ENCODE data around the gene PGLYRP1. TPM values are rescaled to one million over a fixed set of nuclear protein-coding genes. Genes with fewer than 3 reads are reported as not detected.

The PGLYRP1 gene
- polyA plus RNA-seq, 1 experiment: not detected

GRCh38 chr19:45975306-45976070 lies 47.4 kb downstream of the PGLYRP1 start:
- TF ChIP-seq CTCF (IDR thresholded peaks at IDR 0.05; ENCODE audit: low read depth, low read length): no peak
- Histone ChIP-seq H3K27me3 (ENCODE audit: control insufficient read depth, insufficient read depth, low read length) (peaks cover 45% of the 10 kb centered on the region), H3K9me3 (ENCODE audit: control insufficient read depth, insufficient read depth, low read length) (peaks cover 6% of the 10 kb centered on the region; the same call in 1 of the 2 replicates), H3K4me3 (ENCODE audit: low read depth, low read length) (no peak overlapping the region), H3K27ac (ENCODE audit: low read depth, low read length) (no peak overlapping the region)
- ChIA-PET POLR2A (no interaction called here), CTCF (no interaction called here)
- no peak for DNase-seq (ENCODE audit: low read depth, low spot score)

GRCh38 chr19:45973553-45974338 lies 49.1 kb downstream of the PGLYRP1 start, which contains the start of gene NOVA2:
Gene NOVA2 (minus strand): TSS chr19:45973865. CDS start chr19:45973351, 514 bp downstream.
- ChIA-PET CTCF (no interaction called here), POLR2A (interaction anchor here (1.2 kb wide), 1 partner anchor 21 kb away, joined by 4 read pairs; the partner anchor contains the start of gene CCDC61)
- H3K9me3 ChIP-seq (ENCODE audit: control insufficient read depth, insufficient read depth, low read length): peaks cover 6% of the 10 kb centered on the region; the same call in 1 of the 2 replicates
- H3K27ac ChIP-seq (ENCODE audit: low read depth, low read length): no peak within 1 kb of the TSS
- H3K4me3 ChIP-seq (ENCODE audit: low read depth, low read length): peak within 1 kb of the TSS; percentile 29; the same call in 1 of the 2 replicates
- no peak for DNase-seq (ENCODE audit: low read depth, low spot score)
- H3K27me3 ChIP-seq (ENCODE audit: control insufficient read depth, insufficient read depth, low read length): peaks cover 50% of the 10 kb centered on the region
- TF ChIP-seq CTCF (IDR thresholded peaks at IDR 0.05; ENCODE audit: low read depth, low read length): no peak

- Histone ChIP-seq H3K27ac (ENCODE audit: low read depth, low read length) (no peak overlapping the region), H3K9me3 (ENCODE audit: control insufficient read depth, insufficient read depth, low read length) (peaks cover 6% of the 10 kb centered on the region; the same call in 1 of the 2 replicates), H3K27me3 (ENCODE audit: control insufficient read depth, insufficient read depth, low read length) (peaks cover 52% of the 10 kb centered on the region), H3K4me3 (ENCODE audit: low read depth, low read length) (no peak overlapping the region)
- no peak for TF ChIP-seq CTCF (IDR thresholded peaks at IDR 0.05; ENCODE audit: low read depth, low read length)
- ChIA-PET POLR2A (no interaction called here), CTCF (no interaction called here)
- DNase-seq (ENCODE audit: low read depth, low spot score): no peak
These were observed 49.8 kb downstream of the PGLYRP1 start for GRCh38 chr19:45972947-45973540.

- no peak for TF ChIP-seq CTCF (IDR thresholded peaks at IDR 0.05; ENCODE audit: low read depth, low read length)
- Histone ChIP-seq H3K27me3 (ENCODE audit: control insufficient read depth, insufficient read depth, low read length) (peaks cover 53% of the 10 kb centered on the region), H3K4me3 (ENCODE audit: low read depth, low read length) (no peak overlapping the region), H3K9me3 (ENCODE audit: control insufficient read depth, insufficient read depth, low read length) (peaks cover 6% of the 10 kb centered on the region; the same call in 1 of the 2 replicates), H3K27ac (ENCODE audit: low read depth, low read length) (no peak overlapping the region)
- CTCF ChIA-PET: no interaction called here
- POLR2A ChIA-PET: no interaction called here
- DNase-seq (ENCODE audit: low read depth, low spot score): no peak
These were observed 50.5 kb downstream of the PGLYRP1 start for GRCh38 chr19:45972081-45972946.
